Stimulated activated CD8-positive, alpha-beta memory T cell treated with anti-CD3 and anti-CD28 coated beads, Interleukin-15, amount 100 ng/mL, for 4 hours (primary cell): Measurements from ENCODE around the gene SDR9C7.
"Not testable (repeated sequence)": the region's sequence is repeated elsewhere in the genome, so short reads cannot be mapped to it uniquely, and the experiment has no call there.

ENCODE experiments used
- DNase-seq, 2 donors: peaks; one replicate each; pipeline ENCODE4 v3.0.0-alpha.2; 2020; ENCODE audit warnings: low read depth in 2 of 2

The SDR9C7 gene

DNA sequence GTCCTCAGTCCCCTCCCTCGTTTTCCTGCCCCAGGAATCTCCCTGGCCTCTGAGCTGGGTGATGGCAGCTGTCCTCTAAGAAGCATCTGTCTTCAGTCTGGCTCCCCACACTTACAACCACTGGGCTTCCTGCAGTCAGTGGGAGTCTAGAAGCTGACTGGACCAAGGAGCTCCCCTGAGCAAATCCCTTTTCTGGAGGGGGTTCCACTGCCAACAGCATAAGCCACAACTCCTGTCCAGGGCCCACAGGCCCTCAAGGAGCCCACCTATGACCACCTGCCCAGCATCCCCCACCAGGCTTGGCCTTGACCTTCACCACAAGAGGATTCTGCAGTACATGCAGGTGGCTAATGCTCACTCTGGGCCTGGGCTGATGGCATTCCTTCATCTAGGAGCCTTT is 19.1 kb upstream of the SDR9C7 start:
- DNase-seq, result no peak

DNA sequence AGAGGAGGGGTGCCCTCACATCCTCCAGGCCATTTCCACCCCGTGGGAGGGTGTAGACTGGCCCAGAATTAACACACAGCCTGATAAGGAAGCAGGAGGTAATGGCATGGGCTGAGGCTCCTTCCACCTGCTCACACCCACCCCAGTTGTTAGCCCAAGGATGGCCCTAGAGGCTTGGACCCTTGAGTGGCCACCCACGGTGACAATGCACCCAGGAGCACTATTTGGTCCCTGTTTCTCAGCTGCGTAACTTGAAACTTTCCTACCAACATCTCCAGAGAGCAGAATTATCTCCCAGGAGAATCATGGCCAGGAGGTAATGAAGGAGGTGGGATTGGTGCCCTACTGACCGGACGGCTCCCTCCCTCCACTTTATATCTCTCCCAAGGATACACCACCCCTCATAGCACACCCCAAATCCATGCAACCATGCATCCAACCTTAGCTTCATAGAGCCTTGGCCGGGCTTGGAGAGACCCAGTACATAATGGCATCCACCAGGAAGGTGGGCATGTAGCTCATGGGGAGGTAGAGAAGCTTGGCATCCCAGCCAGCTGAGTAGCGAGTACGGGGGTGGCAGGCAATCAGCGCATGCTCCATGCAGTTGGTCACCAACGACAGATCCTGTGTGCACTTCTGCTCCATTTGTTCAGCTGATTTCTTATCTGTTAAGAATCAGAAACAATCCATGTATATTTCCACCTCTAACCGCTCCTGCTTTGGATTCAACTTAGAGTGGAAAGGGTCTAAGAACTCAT is 17.6 kb upstream of the SDR9C7 start:
- no peak for DNase-seq

DNA sequence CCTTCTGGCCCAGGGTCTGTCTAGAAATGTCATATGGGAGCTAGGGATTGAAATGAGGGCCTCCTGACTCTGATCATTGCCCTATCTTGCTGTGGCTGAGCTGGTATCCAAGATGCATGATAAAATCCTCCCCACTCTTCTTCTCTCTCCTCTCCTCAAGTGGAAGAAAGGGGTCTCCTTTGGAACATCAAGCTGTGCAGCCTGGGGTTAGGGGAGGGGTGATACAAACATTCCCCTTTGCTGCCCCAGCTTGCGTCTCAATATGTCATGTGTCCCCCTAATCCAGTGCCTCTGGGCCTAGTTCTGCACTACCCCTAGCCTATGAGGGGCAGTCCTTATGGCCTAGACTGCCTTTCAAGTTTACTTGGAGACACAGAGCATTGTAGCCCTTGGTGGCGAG is 14.7 kb upstream of the SDR9C7 start:
- DNase-seq, result no peak

DNA sequence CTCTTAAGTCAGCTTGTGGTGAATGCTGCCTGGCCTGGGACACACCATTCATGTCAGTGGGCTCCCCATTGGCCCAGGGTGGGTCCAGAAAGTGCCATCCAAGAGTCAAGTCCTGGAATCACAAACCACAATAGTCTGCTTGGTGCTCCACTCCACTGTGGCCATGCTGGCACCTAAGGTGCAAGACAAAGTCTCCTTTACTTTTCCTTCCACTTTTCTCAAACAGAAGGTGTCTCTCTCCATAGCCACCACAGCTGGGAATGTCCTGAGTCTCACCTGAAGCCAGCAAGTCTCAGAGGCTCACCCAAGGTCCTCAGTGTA is 14.2 kb upstream of the SDR9C7 start:
- DNase-seq, result no peak

DNA sequence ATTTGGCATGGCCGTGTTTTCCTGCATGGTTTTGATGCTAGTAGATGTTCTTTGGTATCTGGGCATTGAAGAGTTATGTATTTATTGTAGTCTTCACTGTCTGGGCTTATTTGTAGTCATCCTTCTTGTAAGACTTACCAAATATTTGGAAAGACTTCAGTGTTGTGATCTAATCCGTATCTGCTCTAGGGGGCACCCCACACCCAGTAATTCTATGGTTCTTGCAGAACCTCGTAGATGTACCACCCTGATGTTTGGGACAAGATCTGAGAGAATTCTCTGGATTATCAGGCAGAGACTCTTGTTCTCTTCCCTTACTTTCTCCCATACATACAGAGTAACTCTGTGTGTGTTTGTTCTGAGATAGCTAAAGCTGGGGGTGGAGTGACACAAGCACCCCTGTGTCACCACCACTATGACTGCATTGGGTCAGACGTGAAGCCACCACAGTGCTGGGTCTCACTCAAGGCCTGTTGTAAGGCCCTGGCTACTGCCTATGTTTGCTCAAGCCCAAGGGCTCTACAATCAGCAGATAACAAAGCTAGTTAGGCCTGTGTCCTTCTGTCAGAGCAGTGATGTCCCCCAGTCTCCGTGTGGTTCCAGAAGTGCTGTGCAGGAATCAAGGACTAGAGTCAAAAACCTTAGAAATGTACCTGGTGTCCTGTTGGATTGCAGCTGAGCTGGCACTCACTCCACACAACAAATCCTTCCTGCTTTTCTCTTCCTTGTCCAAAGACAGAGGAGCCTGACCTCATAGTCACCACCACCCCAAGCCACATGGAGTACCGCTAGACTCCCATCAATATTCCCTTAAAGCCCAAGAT is 13.6 kb upstream of the SDR9C7 start:
- no peak for DNase-seq

DNA sequence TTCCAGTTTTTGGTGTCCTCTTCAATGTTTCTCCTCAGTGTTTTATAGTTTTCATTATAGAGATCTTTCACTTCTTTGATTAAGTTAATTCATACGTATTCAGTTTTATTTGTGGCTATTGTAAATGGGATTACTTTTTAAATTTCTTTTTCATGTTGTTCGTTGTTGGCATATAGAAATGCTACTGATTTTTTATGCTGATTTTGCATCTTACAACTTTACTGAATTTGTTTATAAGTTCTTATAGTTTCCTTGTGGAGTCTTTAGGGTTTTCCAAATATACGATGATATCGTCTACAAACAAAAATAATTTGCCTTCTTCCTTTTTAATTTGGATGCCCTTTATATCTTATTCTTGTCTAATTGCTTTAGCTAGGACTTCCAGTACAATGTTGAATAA is 9.7 kb upstream of the SDR9C7 start:
- DNase-seq, result no peak

DNA sequence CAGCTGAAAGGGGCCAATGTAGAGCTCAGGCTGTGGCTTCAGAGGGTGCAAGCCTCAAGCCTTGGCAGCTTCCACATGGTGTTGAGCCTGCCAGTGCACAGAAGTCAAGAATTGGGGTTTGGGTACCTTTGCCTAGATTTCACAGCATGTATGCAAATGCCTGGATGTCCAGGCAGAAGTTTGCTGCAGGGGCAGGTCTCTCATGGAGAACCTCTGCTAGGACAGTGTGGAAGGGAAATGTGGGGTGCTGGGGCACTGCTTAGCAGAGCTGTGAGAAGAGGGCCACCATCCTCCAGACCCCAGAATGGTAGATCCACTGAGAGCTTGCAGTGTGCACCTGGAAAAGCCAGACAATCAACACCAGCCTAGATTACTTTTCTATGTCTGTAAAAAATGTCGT is 9.2 kb upstream of the SDR9C7 start:
- not testable (repeated sequence) for DNase-seq

DNA sequence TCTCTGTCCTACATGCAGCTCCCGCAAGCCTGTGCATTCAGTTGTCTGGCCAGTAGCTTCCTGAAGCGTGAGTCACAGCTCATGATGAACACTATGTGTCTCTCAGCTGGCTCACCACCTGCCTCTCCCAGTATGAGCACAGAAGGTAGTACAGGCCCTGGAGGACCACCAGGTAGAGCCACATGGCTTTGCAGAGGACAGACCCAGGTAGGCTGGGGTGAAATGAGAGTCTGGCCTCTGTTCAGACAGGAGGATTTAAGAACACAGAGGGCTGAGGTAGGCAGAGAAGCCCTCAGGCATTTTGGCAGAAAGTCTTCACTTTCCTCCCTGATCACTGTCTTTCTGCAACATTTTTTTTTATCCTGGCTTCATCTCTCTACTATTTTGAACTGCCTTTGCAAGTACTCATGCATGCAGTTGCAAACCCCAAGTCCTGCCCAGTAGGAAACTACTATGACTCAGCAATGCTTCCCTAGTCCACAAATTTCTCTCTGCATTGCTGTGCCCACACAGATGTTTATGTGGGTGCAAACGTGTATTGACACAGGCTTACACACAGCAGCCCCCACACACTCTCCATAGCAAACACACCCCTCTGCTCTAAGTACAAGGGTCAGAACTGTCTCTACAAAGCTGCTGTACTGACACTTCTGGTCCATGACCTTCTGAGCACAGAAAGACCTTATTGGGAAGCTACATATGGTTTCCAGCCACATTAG is 7.2 kb upstream of the SDR9C7 start:
- no peak for DNase-seq

DNA sequence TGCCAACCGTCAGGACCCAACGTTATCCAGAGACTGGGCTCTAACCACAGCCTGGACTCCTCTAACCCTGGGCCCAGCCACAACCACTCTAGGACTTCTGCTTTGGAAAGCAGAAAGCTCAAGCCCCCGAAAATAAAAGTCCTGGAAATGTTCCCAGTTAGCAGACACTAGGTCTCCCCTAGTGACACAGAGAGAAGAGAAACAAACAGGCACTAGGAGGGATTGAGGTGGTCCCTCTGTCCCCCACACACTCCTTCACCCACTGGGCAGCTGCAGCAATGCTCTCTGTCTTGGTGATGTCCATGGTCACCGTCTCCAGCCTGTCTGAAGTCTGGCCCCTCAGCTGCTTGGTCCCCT is 6.7 kb upstream of the SDR9C7 start:
- not testable (repeated sequence) for DNase-seq

DNA sequence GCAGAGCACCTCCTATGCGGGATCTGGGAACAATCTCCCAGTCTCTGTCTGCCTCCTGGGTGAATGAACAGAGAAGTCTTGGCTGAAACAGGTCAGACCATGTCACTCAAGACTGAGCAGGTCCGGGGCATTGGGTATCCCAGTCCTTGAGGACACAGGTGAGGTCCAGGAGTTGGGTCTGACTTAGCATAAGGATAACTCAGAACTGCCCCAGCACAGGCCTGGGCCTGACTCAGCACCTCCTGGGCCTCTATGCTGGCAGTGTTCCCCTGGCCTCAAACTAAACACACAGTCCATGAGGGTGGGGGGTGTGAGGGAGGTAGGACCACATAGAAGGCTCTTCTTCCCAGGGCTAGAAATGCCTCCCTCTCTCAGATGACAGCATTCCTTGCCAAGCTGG is 1.5 kb upstream of the SDR9C7 start:
- no peak for DNase-seq

DNA sequence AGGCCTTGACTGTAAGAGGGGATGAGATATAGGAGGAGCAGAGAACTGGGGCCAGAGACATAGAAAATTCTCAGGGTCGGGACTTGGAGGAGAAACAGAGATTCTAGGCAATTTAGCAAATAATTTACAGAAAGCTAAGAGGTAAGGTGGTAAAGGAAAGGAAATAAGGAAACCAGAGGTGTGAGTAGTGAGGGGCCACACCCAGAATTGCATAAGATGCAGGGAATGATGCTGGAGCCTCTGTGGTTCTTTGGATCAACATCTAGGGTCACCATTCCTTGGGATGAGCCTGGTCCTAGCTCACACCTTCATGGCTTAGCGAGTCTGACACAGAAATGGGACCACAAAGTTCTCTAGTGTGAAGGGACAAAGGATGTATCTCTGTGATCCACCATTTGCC is 949 bp upstream of the SDR9C7 start:
- DNase-seq, result no peak

DNA sequence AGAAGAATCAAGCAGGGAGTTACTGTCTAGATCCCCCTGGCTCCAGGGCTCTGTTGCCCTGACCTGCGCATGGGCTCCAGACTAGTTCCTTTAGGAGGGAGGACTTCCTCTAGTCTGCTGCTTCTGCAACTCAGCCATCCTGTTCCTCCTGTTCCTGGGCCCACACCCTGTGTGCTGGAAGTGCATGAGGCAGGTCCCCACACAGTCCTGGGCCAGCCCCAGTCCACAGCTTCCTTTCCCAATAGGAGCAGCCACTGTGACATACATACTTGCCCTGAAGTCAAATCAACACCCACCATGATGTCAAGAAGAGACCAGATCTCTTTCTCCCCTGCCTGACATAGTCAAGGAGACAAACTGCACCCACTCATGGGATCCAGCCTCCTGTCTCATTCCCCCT is 1.3 kb downstream of the SDR9C7 start:
- no peak for DNase-seq

DNA sequence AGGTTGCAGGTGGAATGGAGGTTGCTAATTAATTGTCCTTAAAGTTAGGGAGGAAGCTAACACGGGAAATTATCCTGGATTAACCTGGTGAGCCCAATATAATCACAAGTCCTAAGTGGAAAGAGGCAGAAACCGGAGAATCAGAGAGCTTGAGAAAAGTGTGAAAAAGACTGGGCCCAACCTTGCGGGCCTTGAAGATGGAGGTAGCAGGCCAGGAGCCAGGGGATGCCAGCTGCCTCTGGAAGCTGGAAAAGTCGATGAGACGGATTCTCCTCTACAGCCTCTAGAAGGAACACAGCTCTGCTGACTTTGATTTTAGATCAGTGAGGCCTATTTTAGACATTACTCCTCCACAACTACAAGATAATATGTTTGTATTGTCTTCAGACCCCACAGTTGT is 2.1 kb downstream of the SDR9C7 start:
- DNase-seq, result no peak

DNA sequence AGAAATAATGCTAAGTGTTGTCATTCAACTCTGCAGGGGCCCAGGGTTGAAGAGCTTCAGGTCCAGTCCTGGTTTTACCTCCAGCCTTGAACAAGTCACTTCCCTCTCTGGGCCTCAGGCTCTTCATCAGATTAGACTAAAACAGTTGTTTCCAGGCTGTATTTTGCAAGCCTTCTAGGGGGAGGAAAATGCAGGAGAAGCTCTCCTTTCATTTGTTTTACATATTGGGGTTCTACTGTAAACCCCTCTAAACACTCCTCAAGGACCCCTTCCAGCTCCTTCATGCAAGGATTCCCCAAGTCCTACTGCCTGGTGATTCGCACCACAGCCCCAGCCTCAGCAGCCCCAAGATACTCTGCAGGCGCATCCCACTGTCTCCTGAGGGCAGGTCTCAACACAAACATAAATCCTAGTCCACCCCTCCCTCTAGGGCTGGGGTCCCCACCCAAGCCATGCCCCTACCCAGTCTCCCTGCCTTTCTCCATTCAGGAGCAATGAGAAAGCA is 2.7 kb downstream of the SDR9C7 start:
- no peak for DNase-seq

DNA sequence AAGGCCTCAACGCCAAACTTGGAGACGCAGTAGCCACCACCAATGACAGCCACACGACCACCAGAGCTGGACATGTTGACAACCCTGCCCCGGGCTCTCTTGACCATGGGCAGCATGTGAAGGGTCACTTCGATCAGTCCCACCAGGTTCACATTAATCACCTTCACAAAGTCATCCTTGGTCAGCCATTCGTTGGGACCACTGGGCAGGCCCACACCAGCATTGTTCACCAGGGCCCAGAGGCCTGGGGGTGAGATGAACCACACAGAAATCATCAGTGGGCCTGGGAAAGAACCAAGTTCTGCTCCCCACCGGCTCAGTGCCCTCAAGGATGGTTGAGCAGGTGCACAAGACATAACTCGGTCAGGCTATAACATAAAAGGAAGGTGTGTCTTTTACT is 4.0 kb downstream of the SDR9C7 start:
- DNase-seq, result no peak

DNA sequence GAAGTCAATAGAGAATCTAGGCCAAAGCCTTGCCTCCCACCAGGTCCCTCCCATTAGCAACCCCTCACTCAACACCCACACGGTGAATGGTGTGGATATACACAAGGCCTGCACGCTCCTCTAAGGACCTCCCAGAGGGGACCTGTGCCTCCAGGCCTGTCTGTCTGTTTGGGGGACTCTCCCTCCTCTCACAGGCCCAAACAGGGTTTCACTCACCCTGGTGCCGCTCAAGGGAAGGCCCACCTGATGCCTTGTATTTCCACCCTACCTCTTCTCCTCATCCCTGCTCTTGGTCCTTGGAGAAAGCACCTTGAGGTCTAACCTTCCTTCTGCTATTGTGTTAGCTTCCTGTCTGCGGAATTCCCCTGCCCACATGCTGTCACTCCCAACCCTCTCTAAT is 4.4 kb downstream of the SDR9C7 start:
- no peak for DNase-seq

DNA sequence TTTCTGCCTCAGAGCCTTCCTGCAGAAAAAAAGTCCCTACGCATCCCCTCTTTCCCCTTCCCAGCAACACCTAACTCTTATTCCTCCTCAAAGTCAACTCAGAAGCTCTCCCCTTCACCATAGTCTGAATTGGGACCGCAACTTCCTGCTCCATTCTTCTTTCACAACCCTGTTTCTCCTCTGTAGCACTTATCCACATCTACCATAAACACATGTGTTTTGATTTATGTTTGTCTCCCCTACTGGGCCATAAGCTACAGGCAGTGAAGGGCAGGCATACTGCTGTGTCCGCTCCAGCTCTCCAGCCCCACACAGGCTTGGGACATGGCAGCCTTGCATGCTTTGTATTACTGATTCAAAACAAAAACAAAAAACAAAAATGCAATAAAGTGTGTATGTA is 5.9 kb downstream of the SDR9C7 start:
- no peak for DNase-seq

DNA sequence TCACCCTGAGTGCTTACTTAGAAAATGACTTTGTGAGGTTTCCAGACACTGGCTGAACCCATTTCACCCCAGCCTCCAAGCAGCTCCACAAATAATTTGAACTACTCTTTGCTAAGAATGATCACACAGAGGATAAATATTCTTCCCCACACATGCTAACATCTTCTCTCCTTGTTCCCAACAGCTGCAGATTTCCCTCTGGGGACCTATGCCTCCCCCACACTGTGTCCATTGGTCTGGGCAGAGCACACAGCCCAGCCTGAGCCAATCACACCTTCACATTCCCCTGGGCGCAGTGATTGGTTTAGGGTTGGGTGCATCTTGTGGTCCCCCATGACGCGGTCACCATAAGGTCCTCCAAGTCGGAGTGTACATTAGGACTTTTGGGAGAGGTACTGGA is 6.9 kb downstream of the SDR9C7 start:
- no peak for DNase-seq

DNA sequence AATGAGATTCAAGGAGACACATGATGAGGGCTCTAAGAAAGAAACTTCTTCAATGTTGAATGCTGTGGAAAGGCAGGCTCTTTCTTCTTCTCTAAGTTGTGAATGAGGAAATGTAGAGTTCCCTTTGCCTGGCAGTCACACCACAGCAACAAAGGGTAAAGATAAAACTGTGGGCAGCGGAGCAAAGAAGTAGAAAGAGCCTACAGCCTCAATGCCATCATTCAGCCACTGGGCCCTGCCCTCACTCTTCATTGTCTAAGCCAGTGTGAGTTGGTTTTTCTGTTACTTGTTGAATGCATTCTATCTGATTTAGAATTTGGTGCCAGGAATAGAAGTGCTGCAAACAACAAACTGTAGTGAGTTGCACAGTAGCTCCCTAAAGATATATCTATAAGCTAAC is 12.2 kb downstream of the SDR9C7 start:
- no peak for DNase-seq

DNA sequence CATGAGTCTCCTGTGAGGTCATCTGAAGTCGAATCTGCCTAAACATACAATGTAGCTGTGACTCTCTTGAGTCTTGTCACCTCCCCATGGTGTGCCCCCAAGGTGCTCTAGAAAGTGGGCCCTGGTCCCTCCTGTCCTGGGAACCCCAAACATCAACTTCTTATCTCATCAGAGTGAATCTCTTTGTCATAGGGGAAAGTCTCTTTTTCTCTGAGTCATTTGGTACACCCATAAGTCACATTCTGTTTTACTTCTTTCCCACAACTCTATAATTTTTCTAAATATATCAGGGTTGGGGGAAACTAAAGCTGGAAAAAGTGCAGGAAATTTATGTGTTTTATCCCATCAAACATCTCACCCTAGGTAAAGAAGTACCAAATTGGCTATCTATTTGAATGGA is 12.9 kb downstream of the SDR9C7 start:
- no peak for DNase-seq

DNA sequence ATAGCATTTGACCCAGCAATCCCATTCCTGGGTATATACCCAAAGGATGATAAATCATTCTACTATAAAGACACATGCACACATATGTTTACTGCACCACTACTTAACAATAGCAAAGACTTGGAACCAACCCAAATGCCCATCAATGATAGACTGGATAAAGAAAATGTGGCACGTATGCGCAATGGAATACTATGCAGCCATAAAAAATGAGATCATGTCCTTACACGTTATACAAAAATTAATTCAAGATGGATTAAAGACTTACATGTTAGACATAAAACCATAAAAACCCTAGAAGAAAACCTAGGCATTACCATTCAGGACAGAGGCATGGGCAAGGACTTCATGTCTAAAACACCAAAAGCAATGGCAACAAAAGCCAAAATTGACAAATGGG is 16.1 kb downstream of the SDR9C7 start:
- not testable (repeated sequence) for DNase-seq

DNA sequence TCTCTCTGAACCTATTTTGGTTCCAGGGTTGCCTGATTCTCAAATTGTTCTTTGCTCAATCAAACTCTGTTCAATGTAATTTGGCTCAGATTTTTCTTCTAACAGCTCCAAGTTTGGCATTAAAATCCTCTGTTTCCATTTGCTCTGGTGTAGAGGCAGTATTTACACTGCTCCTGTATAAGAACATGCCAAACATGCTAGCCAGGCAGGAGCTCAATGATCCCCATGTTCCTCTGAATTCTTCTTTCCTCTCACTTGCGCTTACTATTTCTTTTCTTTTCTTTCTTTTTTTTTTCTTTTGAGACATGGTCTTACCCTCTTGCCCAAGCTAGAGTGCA is 17.2 kb downstream of the SDR9C7 start:
- no peak for DNase-seq
